ENCODE results near the gene ZBTB40. TPM values are rescaled to one million over a fixed set of nuclear protein-coding genes. Genes with fewer than 3 reads are reported as not detected.

Gene ZBTB40
- total RNA-seq, 6 experiments from 2014 or later: 8.8 to 12.2 (median 10.7) TPM

GRCh38 chr1:22517956-22518355, 66.3 kb downstream of the ZBTB40 start:
- TF ChIP-seq CTCF (IDR thresholded peaks at IDR 0.05): no peak
- Mint-ChIP-seq H3K36me3 (ENCODE audit: low read depth) (peaks cover 19% of the 10 kb centered on the region; the same call in 1 of the 2 replicates), H3K27ac (no peak overlapping the region), H3K27me3 (ENCODE audit: insufficient read depth) (no peaks in the 10 kb centered on the region), H3K4me1 (ENCODE audit: low read depth) (no peaks in the 10 kb centered on the region), H3K9me3 (no peaks in the 10 kb centered on the region), H3K4me3 (no peak overlapping the region)
- DNase-seq: no peak

- TF ChIP-seq CTCF (IDR thresholded peaks at IDR 0.05): no peak
- H3K27ac Mint-ChIP-seq: no peak overlapping the region
- H3K36me3 Mint-ChIP-seq (ENCODE audit: low read depth): peaks cover 19% of the 10 kb centered on the region; the same call in 1 of the 2 replicates
- no peaks in the 10 kb centered on the region for H3K4me1 Mint-ChIP-seq (ENCODE audit: low read depth)
- H3K4me3 Mint-ChIP-seq: no peak overlapping the region
- no peak for DNase-seq
- H3K9me3 Mint-ChIP-seq: no peaks in the 10 kb centered on the region
- no peaks in the 10 kb centered on the region for H3K27me3 Mint-ChIP-seq (ENCODE audit: insufficient read depth)
Observed at GRCh38 chr1:22518379-22518778, 66.7 kb downstream of the ZBTB40 start.

- TF ChIP-seq CTCF (IDR thresholded peaks at IDR 0.05): no peak
- H3K9me3 Mint-ChIP-seq: no peaks in the 10 kb centered on the region
- H3K27me3 Mint-ChIP-seq (ENCODE audit: insufficient read depth): no peaks in the 10 kb centered on the region; the same call in 1 of the 2 replicates
- H3K4me3 Mint-ChIP-seq: no peak overlapping the region
- H3K27ac Mint-ChIP-seq: no peak overlapping the region
- peaks cover 11% of the 10 kb centered on the region; the same call in 1 of the 2 replicates for H3K36me3 Mint-ChIP-seq (ENCODE audit: low read depth)
- no peak for DNase-seq
- no peaks in the 10 kb centered on the region for H3K4me1 Mint-ChIP-seq (ENCODE audit: low read depth)
Observed at GRCh38 chr1:22520871-22521270, 69.2 kb downstream of the ZBTB40 start.

- no peak for TF ChIP-seq CTCF (IDR thresholded peaks at IDR 0.05)
- Mint-ChIP-seq H3K36me3 (ENCODE audit: low read depth) (peaks cover 11% of the 10 kb centered on the region; the same call in 1 of the 2 replicates), H3K9me3 (no peaks in the 10 kb centered on the region)
Observed at GRCh38 chr1:22521692-22522091, 70.0 kb downstream of the ZBTB40 start.

GRCh38 chr1:22522221-22522743, 70.6 kb downstream of the ZBTB40 start:
- no peak overlapping the region for H3K27ac Mint-ChIP-seq
- no peaks in the 10 kb centered on the region; the same call in 1 of the 2 replicates for H3K27me3 Mint-ChIP-seq (ENCODE audit: insufficient read depth)
- H3K4me3 Mint-ChIP-seq: no peak overlapping the region
- no peak for TF ChIP-seq CTCF (IDR thresholded peaks at IDR 0.05)
- H3K9me3 Mint-ChIP-seq: no peaks in the 10 kb centered on the region
- peaks cover 11% of the 10 kb centered on the region; the same call in 1 of the 2 replicates for H3K36me3 Mint-ChIP-seq (ENCODE audit: low read depth)
- DNase-seq: no peak
- no peaks in the 10 kb centered on the region for H3K4me1 Mint-ChIP-seq (ENCODE audit: low read depth)

More at GRCh38 chr1:22521692-22522091, 70.0 kb downstream of the ZBTB40 start:
- Mint-ChIP-seq H3K4me3 (no peak overlapping the region), H3K27me3 (ENCODE audit: insufficient read depth) (no peaks in the 10 kb centered on the region; the same call in 1 of the 2 replicates), H3K4me1 (ENCODE audit: low read depth) (no peaks in the 10 kb centered on the region), H3K27ac (no peak overlapping the region)
- no peak for DNase-seq
